ENCODE data around the gene AUH. TPM values are rescaled to one million over a fixed set of nuclear protein-coding genes. Genes with fewer than 3 reads are reported as not detected.

Gene AUH
- total RNA-seq, 1 donor from 2014 or later: 14.6 TPM

DNA sequence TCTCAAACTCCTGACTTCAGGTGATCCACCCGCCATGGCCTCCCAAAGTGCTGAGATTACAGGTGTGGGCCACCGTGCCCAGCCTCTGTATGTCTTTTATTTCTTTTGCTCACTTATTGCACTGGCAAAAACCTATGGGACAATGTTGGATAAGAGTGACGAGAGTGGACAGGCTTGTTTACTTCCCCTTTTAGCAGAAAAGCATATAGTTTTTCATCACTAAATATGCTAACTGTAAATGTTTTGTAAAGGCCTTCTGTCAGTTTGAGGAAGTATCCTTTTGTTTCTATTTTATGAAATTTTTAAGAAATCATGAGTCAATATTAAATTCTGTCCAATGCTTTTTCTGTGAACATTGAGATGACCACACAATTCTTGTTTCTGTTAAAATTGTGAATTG is 103.3 kb downstream of the AUH start:
- Mint-ChIP-seq H3K27ac (ENCODE audit: unreplicated experiment) (no peak overlapping the region), H3K27me3 (ENCODE audit: unreplicated experiment) (no peaks in the 10 kb centered on the region), H3K4me3 (ENCODE audit: unreplicated experiment) (no peak overlapping the region), H3K9me3 (ENCODE audit: unreplicated experiment) (peaks cover 4% of the 10 kb centered on the region), H3K36me3 (ENCODE audit: unreplicated experiment) (peaks cover 3% of the 10 kb centered on the region), H3K4me1 (ENCODE audit: unreplicated experiment) (peaks cover 8% of the 10 kb centered on the region)
- TF ChIP-seq, protein P1, sequence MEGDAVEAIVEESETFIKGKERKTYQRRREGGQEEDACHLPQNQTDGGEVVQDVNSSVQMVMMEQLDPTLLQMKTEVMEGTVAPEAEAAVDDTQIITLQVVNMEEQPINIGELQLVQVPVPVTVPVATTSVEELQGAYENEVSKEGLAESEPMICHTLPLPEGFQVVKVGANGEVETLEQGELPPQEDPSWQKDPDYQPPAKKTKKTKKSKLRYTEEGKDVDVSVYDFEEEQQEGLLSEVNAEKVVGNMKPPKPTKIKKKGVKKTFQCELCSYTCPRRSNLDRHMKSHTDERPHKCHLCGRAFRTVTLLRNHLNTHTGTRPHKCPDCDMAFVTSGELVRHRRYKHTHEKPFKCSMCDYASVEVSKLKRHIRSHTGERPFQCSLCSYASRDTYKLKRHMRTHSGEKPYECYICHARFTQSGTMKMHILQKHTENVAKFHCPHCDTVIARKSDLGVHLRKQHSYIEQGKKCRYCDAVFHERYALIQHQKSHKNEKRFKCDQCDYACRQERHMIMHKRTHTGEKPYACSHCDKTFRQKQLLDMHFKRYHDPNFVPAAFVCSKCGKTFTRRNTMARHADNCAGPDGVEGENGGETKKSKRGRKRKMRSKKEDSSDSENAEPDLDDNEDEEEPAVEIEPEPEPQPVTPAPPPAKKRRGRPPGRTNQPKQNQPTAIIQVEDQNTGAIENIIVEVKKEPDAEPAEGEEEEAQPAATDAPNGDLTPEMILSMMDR (IDR thresholded peaks at IDR 0.05): no peak
- no peak for DNase-seq (ENCODE audit: extremely low spot score, unreplicated experiment)

DNA sequence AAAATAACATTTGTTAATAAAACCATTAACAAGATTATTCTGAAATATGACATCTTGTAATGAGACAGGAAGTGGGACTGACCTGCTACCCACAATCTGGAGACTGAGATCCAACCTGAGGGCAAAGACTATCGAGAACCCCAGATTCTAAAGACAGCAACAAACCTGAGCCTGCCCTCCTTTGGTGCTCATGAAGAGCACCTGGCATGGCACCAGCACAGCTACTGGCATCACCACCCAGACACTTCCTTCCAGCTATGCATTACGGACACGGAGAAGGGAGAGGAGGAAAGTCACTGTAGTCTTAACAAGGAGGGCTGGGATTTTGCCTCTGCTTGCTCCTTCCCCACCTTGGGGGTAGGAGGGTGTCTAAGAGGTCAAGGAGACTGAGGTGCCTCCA is 105.5 kb downstream of the AUH start:
- no peak overlapping the region for H3K27ac Mint-ChIP-seq (ENCODE audit: unreplicated experiment)
- H3K36me3 Mint-ChIP-seq (ENCODE audit: unreplicated experiment): peaks cover 3% of the 10 kb centered on the region
- H3K27me3 Mint-ChIP-seq (ENCODE audit: unreplicated experiment): no peaks in the 10 kb centered on the region
- no peak for DNase-seq (ENCODE audit: extremely low spot score, unreplicated experiment)
- no peaks in the 10 kb centered on the region for H3K9me3 Mint-ChIP-seq (ENCODE audit: unreplicated experiment)
- TF ChIP-seq, protein P1 (IDR thresholded peaks at IDR 0.05): no peak
- H3K4me1 Mint-ChIP-seq (ENCODE audit: unreplicated experiment): peaks cover 8% of the 10 kb centered on the region
- H3K4me3 Mint-ChIP-seq (ENCODE audit: unreplicated experiment): no peak overlapping the region

DNA sequence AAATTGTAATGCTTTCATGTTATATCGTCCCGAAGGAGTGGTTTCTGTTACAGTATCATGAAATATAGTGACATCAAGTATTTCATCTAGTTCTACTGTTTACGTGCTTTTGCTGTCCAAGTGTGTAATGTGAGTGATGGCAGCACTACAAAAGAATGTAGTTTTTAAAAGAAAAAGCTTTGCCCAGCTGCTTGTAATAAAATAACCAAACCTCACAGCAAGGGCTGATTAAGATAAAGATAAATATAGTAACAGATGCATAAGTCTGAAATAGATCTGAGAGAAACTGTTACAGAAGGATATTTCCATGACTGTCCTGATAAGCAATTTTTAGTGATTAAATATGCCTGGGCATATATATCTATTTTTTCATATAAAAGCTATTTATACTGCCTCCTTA is 106.4 kb downstream of the AUH start:
- TF ChIP-seq, protein P1 (IDR thresholded peaks at IDR 0.05): no peak
- H3K4me1 Mint-ChIP-seq (ENCODE audit: unreplicated experiment): peaks cover 8% of the 10 kb centered on the region
- no peak for DNase-seq (ENCODE audit: extremely low spot score, unreplicated experiment)
- H3K36me3 Mint-ChIP-seq (ENCODE audit: unreplicated experiment): no peaks in the 10 kb centered on the region
- no peaks in the 10 kb centered on the region for H3K27me3 Mint-ChIP-seq (ENCODE audit: unreplicated experiment)
- no peak overlapping the region for H3K4me3 Mint-ChIP-seq (ENCODE audit: unreplicated experiment)
- H3K27ac Mint-ChIP-seq (ENCODE audit: unreplicated experiment): no peak overlapping the region
- no peaks in the 10 kb centered on the region for H3K9me3 Mint-ChIP-seq (ENCODE audit: unreplicated experiment)

DNA sequence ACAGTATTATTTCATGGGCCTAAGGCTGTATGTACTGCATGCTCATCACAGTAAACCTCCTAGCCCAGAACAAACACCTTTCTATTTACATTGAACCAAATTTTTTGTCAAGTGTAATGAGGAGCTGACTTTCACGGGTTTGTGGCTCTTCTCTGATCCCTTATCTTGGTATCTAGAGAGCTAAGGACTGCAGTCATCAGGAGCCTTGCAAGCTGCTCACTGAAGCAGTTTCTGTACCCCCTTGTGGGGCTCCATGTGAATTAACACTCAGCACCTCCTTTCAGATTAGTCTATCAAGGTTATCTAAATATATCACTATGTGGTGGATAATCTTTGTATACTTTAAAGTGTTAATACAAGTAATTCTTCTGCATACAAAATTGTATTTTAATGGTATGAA is 108.2 kb downstream of the AUH start:
- DNase-seq (ENCODE audit: extremely low spot score, unreplicated experiment): no peak
- no peaks in the 10 kb centered on the region for H3K36me3 Mint-ChIP-seq (ENCODE audit: unreplicated experiment)
- no peak overlapping the region for H3K27ac Mint-ChIP-seq (ENCODE audit: unreplicated experiment)
- H3K9me3 Mint-ChIP-seq (ENCODE audit: unreplicated experiment): no peaks in the 10 kb centered on the region
- no peaks in the 10 kb centered on the region for H3K27me3 Mint-ChIP-seq (ENCODE audit: unreplicated experiment)
- peaks cover 8% of the 10 kb centered on the region for H3K4me1 Mint-ChIP-seq (ENCODE audit: unreplicated experiment)
- H3K4me3 Mint-ChIP-seq (ENCODE audit: unreplicated experiment): no peak overlapping the region
- TF ChIP-seq, protein P1 (IDR thresholded peaks at IDR 0.05): no peak

DNA sequence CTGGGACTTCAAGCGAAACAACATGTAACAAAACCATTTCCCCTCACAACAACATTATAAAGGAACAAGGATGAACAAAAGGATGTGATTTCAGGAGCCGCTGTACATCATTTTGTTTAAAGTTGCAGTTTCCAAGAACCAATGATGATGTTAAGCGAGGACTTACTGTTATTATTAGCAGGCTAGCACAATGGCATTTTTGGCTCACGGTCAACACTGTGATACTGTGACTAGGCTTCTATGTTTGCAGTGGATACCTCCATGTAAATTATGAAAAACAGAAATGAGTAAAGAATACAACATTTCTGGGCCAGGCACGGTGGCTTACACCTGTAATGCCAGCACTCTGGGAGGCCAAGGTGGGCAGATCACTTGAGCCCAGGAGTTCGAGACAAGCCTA is 113.0 kb downstream of the AUH start:
- Mint-ChIP-seq H3K4me1 (ENCODE audit: unreplicated experiment) (peaks cover 23% of the 10 kb centered on the region), H3K4me3 (ENCODE audit: unreplicated experiment) (no peak overlapping the region), H3K27me3 (ENCODE audit: unreplicated experiment) (no peaks in the 10 kb centered on the region), H3K27ac (ENCODE audit: unreplicated experiment) (no peak overlapping the region), H3K9me3 (ENCODE audit: unreplicated experiment) (no peaks in the 10 kb centered on the region), H3K36me3 (ENCODE audit: unreplicated experiment) (no peaks in the 10 kb centered on the region)
- no peak for DNase-seq (ENCODE audit: extremely low spot score, unreplicated experiment)
- TF ChIP-seq, protein P1 (IDR thresholded peaks at IDR 0.05): no peak
